Muscle of back (tissue), 11 donors: ENCODE results near the gene KCNQ2. TPM values are rescaled to one million over a fixed set of nuclear protein-coding genes. Genes with fewer than 3 reads are reported as not detected.

Source experiments
- DNase-seq, 3 donors: peaks; one replicate each; pipeline versions ENCODE4 v3.0.0 to v3.0.0-alpha.2; 2013
- polyA plus RNA-seq, 10 donors: library from polyadenylated mRNA; unstranded; fragments of 120-200 nt; gene quantifications; one replicate each; pipeline ENCODE4 v1.2.1, GENCODE V29; 2013; ENCODE audit not compliant: insufficient read length in 10 of 10

The KCNQ2 gene
- polyA plus RNA-seq, 10 donors = 2.6 to 8.1 (median 4.3) TPM

GRCh38 chr20:63405102-63405730, 67.2 kb downstream of the KCNQ2 start:
- DNase-seq = peak in 1 of 3 donors; percentile 40

GRCh38 chr20:63404129-63405085, 68.0 kb downstream of the KCNQ2 start:
- no peak for DNase-seq

- DNase-seq = no peak
These were observed 68.9 kb downstream of the KCNQ2 start for GRCh38 chr20:63403403-63404105.

GRCh38 chr20:63402860-63403220, 69.6 kb downstream of the KCNQ2 start:
- no peak for DNase-seq

GRCh38 chr20:63402181-63402859, 70.1 kb downstream of the KCNQ2 start:
- no peak for DNase-seq

GRCh38 chr20:63401384-63402110, 70.9 kb downstream of the KCNQ2 start:
- DNase-seq = no peak

GRCh38 chr20:63400486-63401210, 71.8 kb downstream of the KCNQ2 start:
- DNase-seq = no peak

- DNase-seq = no peak
These were observed 72.7 kb downstream of the KCNQ2 start for GRCh38 chr20:63399596-63400375.

GRCh38 chr20:63398744-63399514, 73.5 kb downstream of the KCNQ2 start:
- DNase-seq = no peak

GRCh38 chr20:63397946-63398450, 74.5 kb downstream of the KCNQ2 start:
- DNase-seq = no peak

- no peak for DNase-seq
These were observed 75.2 kb downstream of the KCNQ2 start for GRCh38 chr20:63397155-63397843.

GRCh38 chr20:63396300-63396699, 76.2 kb downstream of the KCNQ2 start:
- DNase-seq = no peak

- DNase-seq = no peak
These were observed 76.7 kb downstream of the KCNQ2 start for GRCh38 chr20:63395723-63396122.

- no peak for DNase-seq
These were observed 77.5 kb downstream of the KCNQ2 start for GRCh38 chr20:63394920-63395455.

- DNase-seq = peak; percentile 4 to 74 (median 33)
These were observed 78.2 kb downstream of the KCNQ2 start for GRCh38 chr20:63394069-63394919.

- DNase-seq = no peak
These were observed 78.9 kb downstream of the KCNQ2 start for GRCh38 chr20:63393566-63393965.
